MCF 10A (cell line): ENCODE data around the gene ADCK2. TPM values are rescaled to one million over a fixed set of nuclear protein-coding genes. Genes with fewer than 3 reads are reported as not detected.

Source experiments
- BruUV-seq: library from RNA; stranded (reverse); fragments of 400-500 nt; replicated peaks from 2 replicates; lab custom pipeline; 2021; lab: Mats Ljungman, UMichigan
- CTCF ChIA-PET: fragments of 300-600 bp; sonication (Branson Sonifier 250); formaldehyde crosslinking; extraction: SDS; loops from one replicate; lab custom pipeline; 2021; ENCODE audit warnings: antibody characterized with exemption, inconsistent platforms; lab: Yijun Ruan, JAX
- POLR2A ChIA-PET: fragments of 300-600, 350-650 bp; sonication (Branson Sonifier 250); formaldehyde crosslinking; extraction: SDS; loops from one replicate; lab custom pipeline; 2020; ENCODE audit warnings: antibody characterized with exemption, inconsistent platforms; lab: Yijun Ruan, JAX
- DNase-seq: peaks from one replicate; pipeline ENCODE4 v3.0.0-alpha.2; 2018; ENCODE audit not compliant: unreplicated experiment
- H3K27ac Mint-ChIP-seq: one replicate; pipeline ENCODE4 v1.8.0; 2022; ENCODE audit warnings: mild to moderate bottlenecking, low read depth, mixed read lengths; ENCODE audit not compliant: unreplicated experiment
- H3K27me3 Mint-ChIP-seq: one replicate; pipeline ENCODE4 v1.8.0; 2022; ENCODE audit warnings: mixed read lengths; ENCODE audit not compliant: insufficient read depth, unreplicated experiment
- H3K36me3 Mint-ChIP-seq: one replicate; pipeline ENCODE4 v1.8.0; 2022; ENCODE audit warnings: mild to moderate bottlenecking, moderate library complexity, mixed read lengths; ENCODE audit not compliant: insufficient read depth, unreplicated experiment
- H3K4me1 Mint-ChIP-seq: one replicate; pipeline ENCODE4 v1.8.0; 2022; ENCODE audit warnings: mixed read lengths; ENCODE audit not compliant: insufficient read depth, unreplicated experiment
- H3K4me3 Mint-ChIP-seq: one replicate; pipeline ENCODE4 v1.8.0; 2022; ENCODE audit warnings: mild to moderate bottlenecking, moderate library complexity, mixed read lengths; ENCODE audit not compliant: unreplicated experiment
- H3K9me3 Mint-ChIP-seq: one replicate; pipeline ENCODE4 v1.8.0; 2022; ENCODE audit warnings: mixed read lengths; ENCODE audit not compliant: unreplicated experiment
- intact Hi-C: fragments of 100-400 bp; cut with micrococcal nuclease; formaldehyde crosslinking; loops from 2 replicates; pipeline ENCODE4 v1.14.1; 2022
- total RNA-seq: library from RNA; stranded (reverse); gene quantifications from 2 replicates; pipeline ENCODE4 v1.2.3, GENCODE V29; 2022
- TF ChIP-seq, protein P1 (sequence below): fragments of 200-600 bp; IDR thresholded peaks from one replicate; pipeline ENCODE4 v1.8.0; 2022; ENCODE audit warnings: antibody characterized with exemption, mild to moderate bottlenecking; ENCODE audit not compliant: unreplicated experiment

ADCK2 gene
- total RNA-seq, 1 experiment from 2014 or later = 22.2 TPM

GRCh38 chr7:140650367-140650766 lies 22.4 kb upstream of the ADCK2 start:
- ChIA-PET CTCF (interaction anchor here (1.2 to 6.5 kb wide), 5 partner anchors 22 to 176 kb away, joined by 3 to 118 read pairs (median 5); no protein-coding TSS in a partner anchor), POLR2A (no interaction called here)
- Mint-ChIP-seq H3K27ac (no peak overlapping the region), H3K4me1 (peaks cover 25% of the 10 kb centered on the region), H3K4me3 (no peak overlapping the region), H3K27me3 (no peaks in the 10 kb centered on the region), H3K9me3 (no peaks in the 10 kb centered on the region), H3K36me3 (peaks cover 4% of the 10 kb centered on the region)
- intact Hi-C loops = no loop called here
- BruUV-seq = no TSS peak
- no peak for DNase-seq
- TF ChIP-seq, protein P1, sequence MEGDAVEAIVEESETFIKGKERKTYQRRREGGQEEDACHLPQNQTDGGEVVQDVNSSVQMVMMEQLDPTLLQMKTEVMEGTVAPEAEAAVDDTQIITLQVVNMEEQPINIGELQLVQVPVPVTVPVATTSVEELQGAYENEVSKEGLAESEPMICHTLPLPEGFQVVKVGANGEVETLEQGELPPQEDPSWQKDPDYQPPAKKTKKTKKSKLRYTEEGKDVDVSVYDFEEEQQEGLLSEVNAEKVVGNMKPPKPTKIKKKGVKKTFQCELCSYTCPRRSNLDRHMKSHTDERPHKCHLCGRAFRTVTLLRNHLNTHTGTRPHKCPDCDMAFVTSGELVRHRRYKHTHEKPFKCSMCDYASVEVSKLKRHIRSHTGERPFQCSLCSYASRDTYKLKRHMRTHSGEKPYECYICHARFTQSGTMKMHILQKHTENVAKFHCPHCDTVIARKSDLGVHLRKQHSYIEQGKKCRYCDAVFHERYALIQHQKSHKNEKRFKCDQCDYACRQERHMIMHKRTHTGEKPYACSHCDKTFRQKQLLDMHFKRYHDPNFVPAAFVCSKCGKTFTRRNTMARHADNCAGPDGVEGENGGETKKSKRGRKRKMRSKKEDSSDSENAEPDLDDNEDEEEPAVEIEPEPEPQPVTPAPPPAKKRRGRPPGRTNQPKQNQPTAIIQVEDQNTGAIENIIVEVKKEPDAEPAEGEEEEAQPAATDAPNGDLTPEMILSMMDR = no peak

DNA sequence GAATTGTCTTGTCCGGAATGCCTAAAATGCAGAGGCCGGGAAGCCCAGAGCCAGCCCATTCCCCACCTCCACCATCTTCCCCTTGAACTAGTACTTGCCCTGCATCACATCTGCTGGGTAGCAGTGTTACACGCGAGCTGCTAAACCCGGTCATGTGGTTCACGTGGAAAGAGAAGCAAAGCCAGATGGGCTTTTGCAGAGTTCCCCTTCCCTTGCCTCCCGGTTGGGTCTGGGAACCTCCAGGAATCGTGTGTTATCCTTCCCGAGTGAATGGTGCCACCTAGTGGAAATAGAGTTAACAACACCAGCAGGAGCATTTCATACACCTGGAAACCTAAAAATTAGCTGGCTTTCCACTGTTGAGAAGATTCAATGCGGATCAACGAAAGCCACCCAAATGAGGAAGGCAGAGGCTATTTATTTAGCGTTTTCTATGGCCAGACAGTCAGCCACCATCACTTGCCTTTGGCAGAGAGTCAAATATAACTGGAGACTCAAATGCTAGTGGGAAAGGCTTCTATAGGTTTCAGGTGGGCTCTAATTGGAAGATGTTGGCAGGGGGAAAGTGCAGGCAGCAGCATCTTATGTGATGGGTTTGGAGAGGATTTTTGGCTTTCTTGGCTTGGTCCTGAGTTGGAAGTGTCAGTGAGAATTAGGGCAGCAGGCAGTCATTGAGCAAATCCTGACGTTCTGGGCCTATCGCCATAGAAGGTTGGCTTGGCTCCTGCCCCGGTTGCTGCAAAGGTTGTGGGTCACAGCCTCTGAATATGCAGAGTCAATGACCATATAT lies 19.2 kb upstream of the ADCK2 start:
- TF ChIP-seq, protein P1 = peak; percentile 88
- Mint-ChIP-seq H3K27me3 (no peaks in the 10 kb centered on the region), H3K36me3 (peaks cover 4% of the 10 kb centered on the region), H3K9me3 (no peaks in the 10 kb centered on the region), H3K27ac (no peak overlapping the region), H3K4me3 (no peak overlapping the region), H3K4me1 (peaks cover 42% of the 10 kb centered on the region)
- ChIA-PET POLR2A (interaction anchor here (1.6 kb wide), 1 partner anchor 136 kb away, joined by 14 read pairs; no protein-coding TSS in a partner anchor), CTCF (interaction anchor here (0.6 to 6.5 kb wide), 42 partner anchors 10 to 285 kb away, joined by 3 to 118 read pairs (median 4); partner anchors contain the start of gene MKRN1)
- BruUV-seq = no TSS peak
- peak; percentile 84 for DNase-seq
- intact Hi-C loops = loop anchor here (1.0 kb wide), 2 partner anchors 135 to 177 kb away; no protein-coding TSS in a partner anchor

GRCh38 chr7:140654109-140654387 lies 18.7 kb upstream of the ADCK2 start:
- intact Hi-C loops = no loop called here
- peaks cover 42% of the 10 kb centered on the region for H3K4me1 Mint-ChIP-seq
- TF ChIP-seq, protein P1 = no peak
- H3K9me3 Mint-ChIP-seq = no peaks in the 10 kb centered on the region
- ChIA-PET POLR2A (interaction anchor here (1.6 kb wide), 1 partner anchor 136 kb away, joined by 14 read pairs; no protein-coding TSS in a partner anchor), CTCF (interaction anchor here (0.6 to 6.5 kb wide), 27 partner anchors 10 to 276 kb away, joined by 3 to 118 read pairs (median 4); partner anchors contain the start of gene MKRN1)
- H3K36me3 Mint-ChIP-seq = peaks cover 4% of the 10 kb centered on the region
- DNase-seq = no peak
- no TSS peak for BruUV-seq
- H3K4me3 Mint-ChIP-seq = no peak overlapping the region
- H3K27me3 Mint-ChIP-seq = no peaks in the 10 kb centered on the region
- H3K27ac Mint-ChIP-seq = no peak overlapping the region

DNA sequence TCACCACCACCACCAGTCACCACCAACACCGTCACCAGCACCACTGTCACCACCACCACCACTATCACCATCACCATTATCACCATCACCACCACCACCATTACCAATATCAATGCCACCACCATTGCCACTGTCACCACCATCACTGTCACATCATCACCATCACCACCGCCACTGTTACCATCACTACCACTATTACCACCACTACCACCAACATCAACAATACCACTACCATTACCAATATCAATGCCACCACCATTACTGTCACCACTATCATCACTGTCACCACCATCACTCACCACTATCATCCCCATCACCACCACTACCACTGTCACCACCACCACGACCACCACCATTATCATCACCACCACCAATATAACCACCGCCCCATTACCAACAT lies 18.1 kb upstream of the ADCK2 start:
- no peaks in the 10 kb centered on the region for H3K27me3 Mint-ChIP-seq
- DNase-seq = no peak
- no peaks in the 10 kb centered on the region for H3K9me3 Mint-ChIP-seq
- H3K36me3 Mint-ChIP-seq = peaks cover 4% of the 10 kb centered on the region
- no peak overlapping the region for H3K4me3 Mint-ChIP-seq
- TF ChIP-seq, protein P1 = no peak
- BruUV-seq = no TSS peak
- H3K4me1 Mint-ChIP-seq = peaks cover 37% of the 10 kb centered on the region
- ChIA-PET POLR2A (no interaction called here), CTCF (interaction anchor here (0.6 to 6.5 kb wide), 4 partner anchors 30 to 139 kb away, joined by 3 to 118 read pairs (median 4); no protein-coding TSS in a partner anchor)
- intact Hi-C loops = no loop called here
- no peak overlapping the region for H3K27ac Mint-ChIP-seq
